ENCODE data around the gene METTL15.

GRCh38 chr11:28114116-28114515 is 5.9 kb downstream of the METTL15 start:
- no peak for TF ChIP-seq TAF1 (IDR thresholded peaks at IDR 0.05; ENCODE audit: borderline replicate concordance, low read depth, low read length)
- TF ChIP-seq POLR2A (IDR thresholded peaks at IDR 0.05; ENCODE audit: low read depth, low read length), result no peak

Measured in GM12892 (cell line).